Type B pancreatic cell (in vitro differentiated cells): Measurements from ENCODE around the gene UTS2B. TPM values are rescaled to one million over a fixed set of nuclear protein-coding genes. Genes with fewer than 3 reads are reported as not detected.

Source experiments
- DNase-seq: peaks from one replicate; pipeline ENCODE4 v3.0.0; 2021; ENCODE audit warnings: mixed read lengths; ENCODE audit not compliant: unreplicated experiment; ENCODE audit errors: extremely low spot score
- H3K27ac Mint-ChIP-seq: 2 replicates; pipeline ENCODE4 v1.8.0; 2021; ENCODE audit warnings: mild to moderate bottlenecking, mixed read lengths
- H3K27me3 Mint-ChIP-seq: 2 replicates; pipeline ENCODE4 v1.8.0; 2021; ENCODE audit warnings: mixed read lengths
- H3K36me3 Mint-ChIP-seq: 2 replicates; pipeline ENCODE4 v1.8.0; 2021; ENCODE audit warnings: mixed read lengths
- H3K4me1 Mint-ChIP-seq: one replicate; pipeline ENCODE4 v1.8.0; 2021; ENCODE audit warnings: mixed read lengths; ENCODE audit not compliant: unreplicated experiment
- H3K4me3 Mint-ChIP-seq: 2 replicates; pipeline ENCODE4 v1.8.0; 2021; ENCODE audit warnings: mild to moderate bottlenecking, mixed read lengths
- H3K9me3 Mint-ChIP-seq: 2 replicates; pipeline ENCODE4 v1.8.0; 2021; ENCODE audit warnings: mixed read lengths
- CTCF ChIP-seq: fragments of 200-600 bp; sonication (generic); conservative IDR thresholded peaks from 2 replicates; pipeline ENCODE4 v1.5.0; 2021; ENCODE audit warnings: antibody characterized with exemption, mild to moderate bottlenecking
- total RNA-seq: library from RNA; stranded (reverse); gene quantifications from 2 replicates; pipeline ENCODE4 v1.2.1, GENCODE V29; 2021; ENCODE audit warnings: low replicate concordance

UTS2B gene
- total RNA-seq, 1 donor from 2014 or later: 0.58 TPM

- Mint-ChIP-seq H3K4me1 (no peaks in the 10 kb centered on the region), H3K36me3 (no peaks in the 10 kb centered on the region), H3K9me3 (no peaks in the 10 kb centered on the region), H3K27ac (no peak overlapping the region), H3K4me3 (no peak overlapping the region), H3K27me3 (no peaks in the 10 kb centered on the region)
- TF ChIP-seq CTCF: no peak
- no peak for DNase-seq
Observed at GRCh38 chr3:191257286-191257685, 73.0 kb downstream of the UTS2B start.

GRCh38 chr3:191256405-191256804 is 73.9 kb downstream of the UTS2B start:
- TF ChIP-seq CTCF: no peak
- Mint-ChIP-seq H3K4me1 (no peaks in the 10 kb centered on the region), H3K9me3 (no peaks in the 10 kb centered on the region), H3K27ac (no peak overlapping the region), H3K36me3 (no peaks in the 10 kb centered on the region), H3K4me3 (no peak overlapping the region), H3K27me3 (no peaks in the 10 kb centered on the region)
- DNase-seq: no peak

GRCh38 chr3:191255156-191255555 is 75.2 kb downstream of the UTS2B start:
- H3K4me1 Mint-ChIP-seq: no peaks in the 10 kb centered on the region
- TF ChIP-seq CTCF: no peak
- no peak for DNase-seq

GRCh38 chr3:191254098-191254873 is 76.0 kb downstream of the UTS2B start:
- Mint-ChIP-seq H3K4me3 (no peak overlapping the region), H3K9me3 (no peaks in the 10 kb centered on the region), H3K27ac (no peak overlapping the region), H3K27me3 (no peaks in the 10 kb centered on the region), H3K36me3 (no peaks in the 10 kb centered on the region), H3K4me1 (no peaks in the 10 kb centered on the region)
- DNase-seq: no peak
- TF ChIP-seq CTCF: no peak

More at GRCh38 chr3:191255156-191255555, 75.2 kb downstream of the UTS2B start:
- H3K27me3 Mint-ChIP-seq: no peaks in the 10 kb centered on the region
- H3K27ac Mint-ChIP-seq: no peak overlapping the region
- H3K9me3 Mint-ChIP-seq: no peaks in the 10 kb centered on the region
- no peak overlapping the region for H3K4me3 Mint-ChIP-seq
- no peaks in the 10 kb centered on the region for H3K36me3 Mint-ChIP-seq

- no peaks in the 10 kb centered on the region for H3K4me1 Mint-ChIP-seq
- H3K27ac Mint-ChIP-seq: no peak overlapping the region
- no peaks in the 10 kb centered on the region for H3K36me3 Mint-ChIP-seq
- no peak overlapping the region for H3K4me3 Mint-ChIP-seq
- no peaks in the 10 kb centered on the region for H3K9me3 Mint-ChIP-seq
- no peak for DNase-seq
- no peak for TF ChIP-seq CTCF
- no peaks in the 10 kb centered on the region for H3K27me3 Mint-ChIP-seq
Observed at GRCh38 chr3:191253089-191253799, 77.1 kb downstream of the UTS2B start.
